OCI-M1 (cell line): ENCODE measurements around the gene CYP2A7.
"Not testable (repeated sequence)": the region's sequence is repeated elsewhere in the genome, so short reads cannot be mapped to it uniquely, and the experiment has no call there.

Source experiments
- DNase-seq: peaks from one replicate; lab custom pipeline; 2025; lab: John Stamatoyannopoulos, UW

CYP2A7 gene

DNA sequence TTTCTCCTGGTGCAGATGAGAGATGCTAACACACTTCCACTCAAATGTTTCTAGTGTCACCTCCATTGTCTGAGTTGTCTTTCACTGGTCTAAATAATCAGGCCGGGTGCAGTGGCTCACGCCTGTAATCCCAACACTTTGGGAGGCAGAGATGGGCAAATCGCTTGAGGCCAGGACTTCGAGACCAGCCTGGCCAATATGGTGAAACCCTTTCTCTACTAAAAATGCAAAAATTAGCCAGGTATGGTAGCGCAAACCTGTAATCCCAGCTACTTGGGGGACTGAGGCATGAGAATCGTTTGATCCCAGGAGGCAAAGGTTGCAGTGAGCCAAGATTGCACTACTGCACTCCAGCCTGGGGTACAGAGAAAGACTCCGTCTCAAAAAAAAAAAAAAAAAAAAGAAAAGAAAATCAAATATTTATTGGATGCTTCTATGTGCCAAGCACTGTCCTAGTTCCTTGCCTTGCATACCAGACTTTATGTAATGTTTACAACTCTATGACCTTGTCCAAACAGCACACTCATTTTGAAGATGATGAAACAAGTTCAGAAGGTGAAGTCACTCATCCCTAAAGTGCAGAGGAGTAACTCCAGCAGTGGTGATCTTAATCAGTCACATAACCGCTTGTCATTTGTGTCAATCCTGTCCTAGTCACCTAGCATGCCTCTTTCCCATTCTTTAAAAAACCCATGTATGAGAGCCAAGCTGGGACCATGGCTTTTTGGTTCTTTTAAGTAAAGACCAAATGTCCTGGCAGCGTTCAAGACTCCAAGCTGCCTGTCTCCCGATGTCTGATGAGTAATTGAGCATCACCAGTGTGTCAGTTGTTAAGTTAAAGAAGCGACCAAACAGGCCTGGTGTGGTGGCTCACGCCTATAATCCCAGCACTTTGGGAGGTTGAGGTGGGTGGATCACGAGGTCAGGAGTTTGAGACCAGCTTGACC, 15.1 kb upstream of the CYP2A7 start:
- DNase-seq, result peak; percentile 91

GRCh38 chr19:40896418-40896796, 14.4 kb upstream of the CYP2A7 start:
- no peak for DNase-seq

DNA sequence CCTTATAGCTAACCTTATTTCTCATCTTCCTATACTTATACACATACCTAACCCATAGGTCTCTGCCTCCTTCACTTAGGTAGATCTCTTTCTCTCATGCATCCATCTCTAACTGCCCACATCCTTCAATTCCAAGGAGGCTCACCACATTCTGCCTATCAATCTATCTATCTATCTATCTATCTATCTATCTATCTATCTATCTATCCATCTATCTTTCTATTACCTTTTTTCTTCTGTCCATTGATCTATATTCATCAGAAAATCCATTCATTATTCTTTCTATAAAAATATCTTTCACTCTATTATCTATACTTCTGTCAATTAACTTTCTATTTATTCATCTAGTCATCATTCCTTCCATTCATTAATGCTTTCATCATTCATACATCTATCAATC, 11.1 kb upstream of the CYP2A7 start:
- no peak for DNase-seq

- no peak for DNase-seq
Measured at GRCh38 chr19:40889366-40889765, 7.3 kb upstream of the CYP2A7 start.

- no peak for DNase-seq
Measured at GRCh38 chr19:40888191-40888590, 6.2 kb upstream of the CYP2A7 start.

DNA sequence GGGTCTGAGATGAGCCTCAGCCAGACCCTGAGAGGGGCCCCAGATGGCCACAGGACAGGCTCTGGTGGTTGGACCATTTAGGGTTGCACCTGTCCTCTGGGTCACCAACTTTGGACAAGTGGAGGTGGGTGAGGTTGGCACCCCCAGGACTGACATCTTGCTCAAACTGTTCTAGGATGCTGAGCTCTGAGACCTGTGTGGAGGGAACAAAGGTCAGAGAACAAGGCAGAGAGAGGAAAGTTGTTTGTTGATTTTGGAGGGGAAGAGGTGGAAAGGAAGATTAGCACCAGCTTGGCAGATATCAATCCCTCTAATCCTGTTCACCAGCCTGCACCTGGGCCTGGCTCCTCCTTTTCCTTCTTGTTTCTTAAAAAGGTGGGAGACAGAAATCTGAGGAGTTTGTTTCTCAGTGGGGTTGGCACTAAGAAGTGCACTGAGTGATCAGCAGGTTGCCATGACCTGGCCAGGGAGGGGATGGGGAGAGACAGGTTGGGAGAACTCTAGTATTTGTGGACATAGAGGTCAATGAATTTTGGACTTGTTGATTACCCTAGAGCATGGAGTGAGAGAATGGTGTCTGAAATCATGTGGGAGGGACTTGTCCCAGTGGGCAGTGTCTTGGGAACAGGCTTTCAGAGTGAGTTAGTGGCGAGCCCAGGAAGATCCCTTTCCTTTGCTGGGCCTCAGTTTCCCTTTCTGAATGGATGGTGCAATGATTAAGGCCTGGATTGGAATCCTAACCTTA, 2.3 kb upstream of the CYP2A7 start:
- DNase-seq, result not testable (repeated sequence)

GRCh38 chr19:40879349-40879748, 2.7 kb downstream of the CYP2A7 start:
- DNase-seq, result not testable (repeated sequence)

- DNase-seq, result peak; percentile 92
Measured at GRCh38 chr19:40875526-40875951, 6.5 kb downstream of the CYP2A7 start.

DNA sequence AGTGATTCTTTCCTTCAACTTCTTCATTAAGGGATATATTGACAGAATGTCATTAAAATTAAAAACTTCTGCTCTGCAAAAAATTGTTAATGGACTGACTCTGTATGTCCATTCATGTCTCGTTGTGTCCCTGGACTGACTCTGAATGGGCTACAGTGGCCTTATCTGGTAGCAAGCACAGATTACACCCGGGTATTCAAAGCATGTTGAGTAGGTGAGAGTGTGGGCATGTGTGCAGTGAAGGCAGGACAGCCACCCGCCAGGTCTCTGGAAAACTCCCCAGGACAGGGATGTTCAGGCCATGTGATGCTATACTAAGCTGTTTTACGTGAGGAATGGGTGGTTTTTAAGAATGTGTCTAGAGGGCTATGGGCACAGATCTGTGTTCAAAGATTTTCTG, 7.2 kb downstream of the CYP2A7 start:
- not testable (repeated sequence) for DNase-seq

DNA sequence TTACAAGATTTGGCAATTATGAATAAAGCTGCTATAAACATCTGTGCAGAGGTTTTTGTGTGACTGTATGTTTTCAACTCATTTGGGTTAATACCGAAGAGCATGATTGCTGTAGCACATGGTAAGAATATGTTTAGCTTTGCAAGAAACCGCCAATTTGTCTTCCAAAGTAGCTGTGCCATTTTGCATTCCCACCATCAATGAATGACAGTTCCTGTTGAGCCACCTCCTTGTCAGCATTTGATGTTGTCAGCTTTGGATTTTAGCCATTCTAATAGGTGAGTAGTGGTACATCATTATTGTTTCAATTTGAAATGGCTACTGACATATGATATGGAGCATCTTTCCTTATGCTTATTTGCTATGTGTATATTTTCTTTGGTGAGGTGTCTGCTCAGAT, 8.2 kb downstream of the CYP2A7 start:
- not testable (repeated sequence) for DNase-seq

- DNase-seq, result peak; percentile 76
Measured at GRCh38 chr19:40872209-40872608, 9.8 kb downstream of the CYP2A7 start.

DNA sequence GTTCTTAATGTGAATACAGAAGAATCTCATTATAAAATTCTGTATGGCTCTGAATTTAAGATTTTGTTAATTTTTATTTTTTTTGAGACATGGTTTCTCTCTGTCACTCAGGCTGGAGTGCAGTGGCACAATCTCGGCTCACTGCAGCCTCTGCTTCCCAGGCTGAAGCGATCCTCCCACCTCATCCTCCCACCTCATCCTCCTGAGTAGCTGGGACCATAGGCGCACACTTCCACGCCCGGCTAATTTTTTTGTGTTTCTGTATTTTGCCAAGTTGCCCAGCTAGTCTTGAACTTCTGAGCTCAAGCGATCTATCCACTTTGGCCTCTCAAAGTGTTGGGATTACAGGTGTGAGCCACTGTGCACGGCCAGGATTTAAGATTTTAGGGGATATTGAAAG, 14.3 kb downstream of the CYP2A7 start:
- no peak for DNase-seq

DNA sequence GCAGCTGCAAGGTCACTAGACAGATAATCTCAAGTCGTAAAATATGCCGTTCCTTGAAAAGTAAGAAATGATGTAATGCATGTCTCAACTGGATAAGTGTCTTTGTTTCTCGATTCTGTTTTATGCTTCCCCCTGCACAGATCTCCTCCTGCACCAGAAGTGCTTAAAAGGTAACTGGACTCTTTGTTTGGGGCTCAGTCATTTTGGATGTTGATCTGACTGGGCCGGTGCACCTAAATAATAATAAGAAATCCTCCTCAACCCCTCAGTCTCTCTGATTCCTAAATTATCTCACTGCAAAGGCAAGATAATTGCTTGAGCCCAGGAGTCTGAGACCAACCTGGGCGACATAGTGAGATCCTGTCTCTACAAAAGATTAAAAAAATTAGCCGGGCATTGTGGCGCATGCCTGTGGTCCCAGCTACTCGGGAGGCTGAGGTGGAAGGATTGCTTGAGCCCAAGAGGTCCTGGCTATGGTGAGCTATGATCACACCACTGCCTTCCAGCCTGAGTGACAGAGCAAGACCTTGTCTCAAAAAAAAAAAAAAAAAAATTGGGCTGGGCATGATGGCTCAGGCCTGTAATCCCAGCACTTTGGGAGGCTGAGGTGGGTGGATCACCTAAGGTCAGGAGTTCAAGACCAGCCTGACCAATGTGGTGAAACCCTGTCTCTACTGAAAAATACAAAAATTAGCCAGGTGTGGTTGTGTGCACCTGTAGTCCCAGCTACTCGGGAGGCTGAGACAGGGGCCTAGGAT, 17.1 kb downstream of the CYP2A7 start:
- peak; percentile 94 for DNase-seq

DNA sequence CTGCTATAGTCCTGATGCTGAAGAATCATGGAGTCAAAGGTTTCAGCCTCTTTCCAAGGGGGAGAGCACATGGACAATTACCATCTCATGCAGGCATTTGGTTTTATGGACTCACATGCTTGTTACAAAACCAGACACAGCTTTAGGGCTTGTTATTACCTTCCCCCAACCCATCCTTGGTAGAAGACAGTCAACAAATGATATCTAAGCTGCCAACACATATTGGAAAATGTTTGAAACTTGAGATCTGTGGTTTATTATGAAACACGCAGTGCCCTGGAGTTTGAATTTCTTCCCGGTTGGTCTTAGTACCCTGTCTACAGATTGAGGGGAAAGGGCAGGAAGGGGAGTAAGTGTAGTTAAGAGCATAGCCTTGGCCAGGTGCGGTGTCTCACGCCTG, 19.2 kb downstream of the CYP2A7 start:
- peak; percentile 77 for DNase-seq

DNA sequence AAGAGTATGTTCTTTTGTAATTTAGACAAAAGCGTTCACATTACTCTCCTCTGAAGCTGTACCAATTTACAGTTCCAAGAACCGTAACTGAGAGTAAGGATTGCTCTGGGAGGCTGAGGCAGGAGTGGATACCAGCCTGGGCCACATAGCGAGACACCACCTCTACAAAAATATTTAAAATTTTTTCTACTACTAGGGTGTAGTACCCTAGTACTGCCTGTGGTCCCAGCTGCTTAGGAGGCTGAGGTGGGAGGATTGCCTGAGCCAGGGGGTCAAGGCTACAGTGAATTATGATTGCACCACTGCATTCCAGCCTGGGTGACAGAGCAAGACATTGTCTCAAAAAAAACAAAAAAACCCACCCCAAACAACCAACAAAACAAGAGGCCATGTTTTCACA, 19.7 kb downstream of the CYP2A7 start:
- DNase-seq, result peak; percentile 70

GRCh38 chr19:40858109-40858508, 23.9 kb downstream of the CYP2A7 start:
- no peak for DNase-seq

GRCh38 chr19:40852467-40853152, 29.4 kb downstream of the CYP2A7 start:
- DNase-seq, result not testable (repeated sequence)

GRCh38 chr19:40850277-40850676, 31.8 kb downstream of the CYP2A7 start, which contains the start of gene CYP2A6:
Gene CYP2A6, minus strand, starts transcription at chr19:40850447. Its CDS starts 21 bp downstream, at chr19:40850426.
- not testable (repeated sequence) for DNase-seq

GRCh38 chr19:40846722-40847121, 35.3 kb downstream of the CYP2A7 start:
- not testable (repeated sequence) for DNase-seq

DNA sequence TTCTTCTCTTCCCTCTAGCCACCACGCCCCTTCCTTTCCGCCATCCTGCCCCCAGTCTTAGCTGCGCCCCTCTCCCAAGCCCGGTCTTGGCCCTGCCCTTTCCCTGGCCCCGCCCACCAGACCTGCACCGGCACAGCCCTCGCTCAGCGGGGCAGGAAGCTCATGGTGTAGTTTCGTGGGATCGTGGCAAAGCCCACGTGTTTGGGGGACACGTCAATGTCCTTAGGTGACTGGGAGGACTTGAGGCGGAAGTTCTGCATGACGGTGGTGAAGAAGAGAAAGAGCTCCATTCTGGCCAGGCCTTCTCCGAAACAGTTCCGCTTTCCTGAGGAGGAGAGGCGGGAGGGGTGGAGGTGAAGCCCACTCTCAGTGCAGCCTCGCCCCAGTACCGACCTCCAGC, 38.4 kb downstream of the CYP2A7 start:
- DNase-seq, result peak; percentile 60

DNA sequence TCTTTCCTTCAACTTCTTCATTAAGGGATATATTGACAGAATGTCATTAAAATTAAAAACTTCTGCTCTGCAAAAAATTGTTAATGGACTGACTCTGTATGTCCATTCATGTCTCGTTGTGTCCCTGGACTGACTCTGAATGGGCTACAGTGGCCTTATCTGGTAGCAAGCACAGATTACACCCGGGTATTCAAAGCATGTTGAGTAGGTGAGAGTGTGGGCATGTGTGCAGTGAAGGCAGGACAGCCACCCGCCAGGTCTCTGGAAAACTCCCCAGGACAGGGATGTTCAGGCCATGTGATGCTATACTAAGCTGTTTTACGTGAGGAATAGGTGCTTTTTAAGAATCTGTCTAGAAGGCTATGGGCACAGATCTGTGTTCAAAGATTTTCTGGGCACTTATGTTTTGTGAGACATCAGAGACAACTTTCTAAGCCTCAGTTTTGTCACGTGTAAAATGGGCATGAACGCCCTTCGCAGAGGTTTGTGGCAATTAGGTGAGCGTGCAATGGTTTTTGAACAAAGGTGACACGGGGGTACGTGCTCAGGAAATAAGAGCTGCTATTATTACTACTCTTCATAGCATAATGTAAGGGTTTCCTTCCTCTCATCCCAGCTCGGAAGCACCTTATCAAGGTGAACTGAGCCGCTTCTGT, 38.9 kb downstream of the CYP2A7 start:
- not testable (repeated sequence) for DNase-seq
